PC-9 (cell line): ENCODE measurements around the gene EYS. TPM values are rescaled to one million over a fixed set of nuclear protein-coding genes. Genes with fewer than 3 reads are reported as not detected.

ENCODE experiments used
- BruUV-seq: library from RNA; stranded (reverse); fragments of 400-500 nt; replicated peaks from 2 replicates; lab custom pipeline; 2021; lab: Mats Ljungman, UMichigan
- CTCF ChIA-PET: fragments of 300-600 bp; sonication (Branson Sonifier 250); formaldehyde crosslinking; loops from one replicate; lab custom pipeline; 2022; ENCODE audit warnings: antibody characterized with exemption; lab: Charles Lee
- POLR2A ChIA-PET: fragments of 300-600 bp; sonication (Branson Sonifier 250); formaldehyde crosslinking; loops from one replicate; lab custom pipeline; 2022; ENCODE audit warnings: antibody characterized with exemption; ENCODE audit not compliant: unreplicated experiment; lab: Charles Lee
- DNase-seq, 2 experiments: peaks; one replicate each; pipeline versions ENCODE4 v3.0.0 to v3.0.0-alpha.2; 2015 to 2022; ENCODE audit warnings: mixed read lengths in 1 of 2
- H2AFZ ChIP-seq: fragments of 200-600 bp; sonication (generic); 2 replicates; pipeline ENCODE4 v1.8.1; 2017; ENCODE audit warnings: antibody characterized with exemption
- H3F3A ChIP-seq: fragments of 200-600 bp; sonication (generic); 2 replicates; pipeline ENCODE4 v1.8.1; 2017; ENCODE audit warnings: antibody characterized with exemption, mild to moderate bottlenecking, low read depth; ENCODE audit not compliant: insufficient read depth
- H3K27ac ChIP-seq: fragments of 200-600 bp; sonication (generic); 2 replicates; pipeline ENCODE4 v1.6.1; 2016; ENCODE audit warnings: mixed run types
- H3K27me3 ChIP-seq: fragments of 200-600 bp; sonication (generic); 2 replicates; pipeline ENCODE4 v1.6.1; 2016; ENCODE audit warnings: low read depth, mixed run types; ENCODE audit not compliant: insufficient read depth
- H3K36me3 ChIP-seq: fragments of 200-600 bp; sonication (generic); 2 replicates; pipeline ENCODE4 v1.6.1; 2016; ENCODE audit warnings: low read depth, mixed run types
- H3K4me1 ChIP-seq: fragments of 200-600 bp; sonication (generic); replicated peaks from 2 replicates; pipeline ENCODE4 v1.6.1; 2016; ENCODE audit warnings: mixed run types; ENCODE audit not compliant: insufficient read depth
- H3K4me2 ChIP-seq: fragments of 200-600 bp; sonication (generic); 2 replicates; pipeline ENCODE4 v1.6.1; 2017; ENCODE audit warnings: mixed run types
- H3K4me3 ChIP-seq: fragments of 200-600 bp; sonication (generic); 2 replicates; pipeline ENCODE4 v1.6.1; 2016; ENCODE audit warnings: mixed run types
- H3K79me2 ChIP-seq: fragments of 200-600 bp; sonication (generic); 2 replicates; pipeline ENCODE4 v1.6.1; 2017; ENCODE audit warnings: low read depth, mixed run types
- H3K9me2 ChIP-seq: fragments of 200-600 bp; sonication (generic); 2 replicates; pipeline ENCODE4 v1.8.1; 2017; ENCODE audit warnings: mild to moderate bottlenecking; ENCODE audit not compliant: insufficient read depth
- H3K9me3 ChIP-seq: fragments of 200-600 bp; sonication (generic); 2 replicates; pipeline ENCODE4 v1.8.1; 2016; ENCODE audit warnings: low read depth; ENCODE audit not compliant: insufficient read depth
- H4K20me1 ChIP-seq: fragments of 200-600 bp; sonication (generic); 2 replicates; pipeline ENCODE4 v1.8.1; 2017; ENCODE audit not compliant: insufficient read depth
- CTCF ChIP-seq: fragments of 200-600 bp; sonication (generic); conservative IDR thresholded peaks from 2 replicates; pipeline ENCODE4 v1.6.1; 2017; ENCODE audit warnings: mixed run types, antibody characterized with exemption, mild to moderate bottlenecking, moderate library complexity
- EZH2 ChIP-seq: fragments of 200-600 bp; sonication (generic); IDR thresholded peaks from 2 replicates; pipeline ENCODE4 v1.8.0; 2017; ENCODE audit warnings: antibody characterized with exemption, low read depth
- intact Hi-C: fragments of 100-400 bp; cut with micrococcal nuclease; formaldehyde crosslinking; loops from one replicate; pipeline ENCODE4 v1.10.0; 2022; ENCODE audit not compliant: unreplicated experiment
- total RNA-seq: library from RNA; stranded (reverse); gene quantifications from 2 replicates; pipeline ENCODE4 v1.2.3, GENCODE V29; 2021

EYS gene
- total RNA-seq, 1 experiment from 2014 or later, result not detected

- no peaks in the 10 kb centered on the region for H3K9me3 ChIP-seq
- no peaks in the 10 kb centered on the region for H3K36me3 ChIP-seq
- no peaks in the 10 kb centered on the region for H3F3A ChIP-seq
- 0 out of 2 replicates have a peak, but pooled peaks cover 4% of the 10 kb centered on the region for H3K4me1 ChIP-seq
- H3K79me2 ChIP-seq, result no peaks in the 10 kb centered on the region
- H3K27me3 ChIP-seq, result no peaks in the 10 kb centered on the region
- H4K20me1 ChIP-seq, result no peaks in the 10 kb centered on the region
- no peak overlapping the region for H3K4me2 ChIP-seq
- no peak overlapping the region for H2AFZ ChIP-seq
- H3K9me2 ChIP-seq, result no peaks in the 10 kb centered on the region; the same call in 1 of the 2 replicates
- ChIA-PET POLR2A (no interaction called here), CTCF (no interaction called here)
- no peak for DNase-seq
- no TSS peak for BruUV-seq
- H3K4me3 ChIP-seq, result no peak overlapping the region
- intact Hi-C loops, result no loop called here
- H3K27ac ChIP-seq, result no peak overlapping the region
- no peak for TF ChIP-seq EZH2
- TF ChIP-seq CTCF, result no peak
Measured at GRCh38 chr6:64040113-64040512, 1666.9 kb downstream of the EYS start.

- Histone ChIP-seq H3K4me3 (no peak overlapping the region), H3K9me3 (no peaks in the 10 kb centered on the region), H3K4me1 (0 out of 2 replicates have a peak, but pooled peaks cover 7% of the 10 kb centered on the region), H2AFZ (no peak overlapping the region), H3F3A (no peaks in the 10 kb centered on the region), H3K27me3 (no peaks in the 10 kb centered on the region), H3K27ac (no peak overlapping the region), H4K20me1 (no peaks in the 10 kb centered on the region), H3K36me3 (no peaks in the 10 kb centered on the region), H3K79me2 (no peaks in the 10 kb centered on the region), H3K9me2 (no peaks in the 10 kb centered on the region; the same call in 1 of the 2 replicates), H3K4me2 (no peak overlapping the region)
- no TSS peak for BruUV-seq
- POLR2A ChIA-PET, result no interaction called here
- intact Hi-C loops, result no loop called here
- CTCF ChIA-PET, result no interaction called here
- DNase-seq, result no peak
- TF ChIP-seq EZH2, result no peak
- no peak for TF ChIP-seq CTCF
Measured at GRCh38 chr6:64037427-64037826, 1669.6 kb downstream of the EYS start.

GRCh38 chr6:64034910-64035655 lies 1671.9 kb downstream of the EYS start:
- intact Hi-C loops, result no loop called here
- no peaks in the 10 kb centered on the region for H3F3A ChIP-seq
- no peaks in the 10 kb centered on the region for H3K79me2 ChIP-seq
- TF ChIP-seq CTCF, result no peak
- TF ChIP-seq EZH2, result no peak
- no peaks in the 10 kb centered on the region for H3K9me2 ChIP-seq
- peak in 1 of 2 experiments; percentile 53 for DNase-seq
- no TSS peak for BruUV-seq
- no peak overlapping the region for H3K4me3 ChIP-seq
- POLR2A ChIA-PET, result no interaction called here
- CTCF ChIA-PET, result no interaction called here
- H3K36me3 ChIP-seq, result no peaks in the 10 kb centered on the region
- H3K27ac ChIP-seq, result peak overlapping the region; percentile 30; the same call in 1 of the 2 replicates
- H4K20me1 ChIP-seq, result no peaks in the 10 kb centered on the region
- H2AFZ ChIP-seq, result no peak overlapping the region
- no peaks in the 10 kb centered on the region for H3K9me3 ChIP-seq
- H3K4me1 ChIP-seq, result 0 out of 2 replicates have a peak, but pooled peaks cover 7% of the 10 kb centered on the region
- H3K4me2 ChIP-seq, result 0 out of 2 replicates have a peak overlapping the region, but pooled peaks have one; percentile 8
- no peaks in the 10 kb centered on the region for H3K27me3 ChIP-seq
